Measurements from ENCODE around the gene ETV6.

- TF ChIP-seq CTCF (conservative IDR thresholded peaks at IDR 0.05 in 1 of 2, IDR thresholded peaks at IDR 0.05 in 1 of 2; ENCODE audit: extremely low read depth in 1 of 2, insufficient read depth in 1 of 2, low read depth in 1 of 2, low read length in 2 of 2), result no peak
- TF ChIP-seq EZH2 (IDR thresholded peaks at IDR 0.05; ENCODE audit: borderline replicate concordance, low read length), result no peak
These were observed 204.6 kb downstream of the ETV6 start for GRCh38 chr12:11854011-11854499.

All from mammary epithelial cell (primary cell).